Hepatocyte (in vitro differentiated cells): ENCODE measurements around the gene PCYT1B. TPM values are rescaled to one million over a fixed set of nuclear protein-coding genes. Genes with fewer than 3 reads are reported as not detected.
A peak's percentile ranks its signal among the peaks of the same experiment; 100 is the strongest.
"Not testable (repeated sequence)": the region's sequence is repeated elsewhere in the genome, so short reads cannot be mapped to it uniquely, and the experiment has no call there.

Experiments used
- DNase-seq: peaks from one replicate; pipeline ENCODE4 v3.0.0-alpha.2; 2016; ENCODE audit warnings: low spot score
- H2AFZ ChIP-seq: fragments of 200-600 bp; sonication (generic); 2 replicates; pipeline ENCODE4 v1.6.0; 2016; ENCODE audit warnings: antibody characterized with exemption, mild to moderate bottlenecking
- H3K27ac ChIP-seq: fragments of 200-600 bp; sonication (generic); 2 replicates; pipeline ENCODE4 v1.5.1; 2016; ENCODE audit warnings: mild to moderate bottlenecking
- H3K27me3 ChIP-seq: fragments of 200-600 bp; sonication (generic); 2 replicates; pipeline ENCODE4 v1.6.1; 2016
- H3K36me3 ChIP-seq: fragments of 200-600 bp; sonication (generic); replicated peaks from 2 replicates; pipeline ENCODE4 v1.5.1; 2016; ENCODE audit warnings: low read depth; ENCODE audit not compliant: insufficient read depth
- H3K4me1 ChIP-seq: fragments of 200-600 bp; sonication (generic); 2 replicates; pipeline ENCODE4 v1.5.1; 2016; ENCODE audit warnings: mild to moderate bottlenecking, moderate library complexity; ENCODE audit not compliant: insufficient read depth
- H3K4me2 ChIP-seq: fragments of 200-600 bp; sonication (generic); 2 replicates; pipeline ENCODE4 v1.6.0; 2016
- H3K4me3 ChIP-seq: fragments of 200-600 bp; sonication (generic); 2 replicates; pipeline ENCODE4 v1.5.1; 2016; ENCODE audit warnings: mild to moderate bottlenecking
- H3K79me2 ChIP-seq: fragments of 200-600 bp; sonication (generic); 2 replicates; pipeline ENCODE4 v1.6.0; 2017; ENCODE audit warnings: mild to moderate bottlenecking
- H3K9me2 ChIP-seq: fragments of 200-600 bp; sonication (generic); replicated peaks from 2 replicates; pipeline ENCODE4 v1.6.0; 2017; ENCODE audit warnings: mild to moderate bottlenecking; ENCODE audit not compliant: insufficient read depth
- H3K9me3 ChIP-seq: fragments of 200-600 bp; sonication (generic); 2 replicates; pipeline ENCODE4 v1.5.1; 2016; ENCODE audit warnings: low read depth, mild to moderate bottlenecking
- H4K20me1 ChIP-seq: fragments of 200-600 bp; sonication (generic); 2 replicates; pipeline ENCODE4 v1.6.0; 2016; ENCODE audit warnings: mild to moderate bottlenecking; ENCODE audit not compliant: insufficient read depth, poor library complexity, severe bottlenecking
- EZH2 ChIP-seq: fragments of 200-600 bp; sonication (generic); IDR thresholded peaks from 2 replicates; pipeline ENCODE4 v1.6.1; 2016; ENCODE audit warnings: antibody characterized with exemption, mild to moderate bottlenecking, borderline replicate concordance
- EZH2phosphoT487 ChIP-seq: fragments of 200-600 bp; sonication (generic); IDR thresholded peaks from one replicate; pipeline ENCODE4 v1.6.1; 2018; ENCODE audit warnings: antibody characterized with exemption, mild to moderate bottlenecking, low read depth, moderate library complexity; ENCODE audit not compliant: unreplicated experiment, severe bottlenecking
- WGBS: methylation state at CpG from one replicate; pipeline ENCODE4 v1.1.6; 2016; ENCODE audit warnings: low lambda C conversion rate; ENCODE audit errors: missing lambda C conversion rate; 5-methylcytosine and 5-hydroxymethylcytosine counted together
- polyA plus RNA-seq: library from polyadenylated mRNA; unstranded; fragments of >200 nt; fragmentation: Nextera tagmentation; extraction: Ambion mirVana; gene quantifications from 2 replicates; pipeline ENCODE4 v1.2.1, GENCODE V29; 2016
- total RNA-seq: library from RNA; depleted of rRNA; stranded (reverse); fragments of >200 nt; gene quantifications from 2 replicates; pipeline ENCODE4 v1.2.3, GENCODE V29; 2014
- TF ChIP-seq, protein P1 (sequence below): fragments of 200-600 bp; sonication (generic); IDR thresholded peaks from 2 replicates; pipeline ENCODE4 v1.5.1; 2016; ENCODE audit warnings: antibody characterized with exemption, mild to moderate bottlenecking; ENCODE audit not compliant: poor library complexity

Gene PCYT1B
- total and polyA plus RNA-seq, 2 experiments from 2014 or later: 7.8 to 17.1 TPM

DNA sequence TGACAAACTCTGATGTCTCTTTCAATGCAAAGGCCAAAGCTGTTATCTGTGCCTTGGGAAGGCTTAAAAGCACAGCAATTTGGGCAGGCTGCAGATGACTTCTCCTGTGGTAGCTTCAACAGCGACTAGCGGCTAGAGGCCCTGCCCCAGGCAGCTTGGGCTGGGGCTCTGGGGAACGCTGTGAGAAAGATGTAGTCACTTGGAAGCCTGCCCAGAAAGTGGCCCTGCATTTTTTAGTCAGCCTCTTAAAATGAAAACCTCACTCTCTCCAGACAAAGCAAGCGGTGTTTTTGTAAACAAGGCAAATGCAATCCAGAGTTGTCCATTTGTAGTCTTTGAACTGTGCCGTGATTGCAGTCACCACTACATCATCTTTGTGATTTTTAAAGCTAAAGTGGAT lies 27.5 kb downstream of the PCYT1B start:
- no peak overlapping the region for H3K4me3 ChIP-seq
- H4K20me1 ChIP-seq: no peaks in the 10 kb centered on the region
- H3K4me2 ChIP-seq: no peak overlapping the region
- peak overlapping the region; percentile 8 for H3K27ac ChIP-seq
- H3K4me1 ChIP-seq: peaks cover 10% of the 10 kb centered on the region
- no peaks in the 10 kb centered on the region for H3K79me2 ChIP-seq
- no peak overlapping the region for H2AFZ ChIP-seq
- no peaks in the 10 kb centered on the region for H3K36me3 ChIP-seq
- H3K9me3 ChIP-seq: no peaks in the 10 kb centered on the region
- H3K9me2 ChIP-seq: no peaks in the 10 kb centered on the region
- TF ChIP-seq EZH2phosphoT487 (no peak), EZH2 (no peak)
- TF ChIP-seq, protein P1, sequence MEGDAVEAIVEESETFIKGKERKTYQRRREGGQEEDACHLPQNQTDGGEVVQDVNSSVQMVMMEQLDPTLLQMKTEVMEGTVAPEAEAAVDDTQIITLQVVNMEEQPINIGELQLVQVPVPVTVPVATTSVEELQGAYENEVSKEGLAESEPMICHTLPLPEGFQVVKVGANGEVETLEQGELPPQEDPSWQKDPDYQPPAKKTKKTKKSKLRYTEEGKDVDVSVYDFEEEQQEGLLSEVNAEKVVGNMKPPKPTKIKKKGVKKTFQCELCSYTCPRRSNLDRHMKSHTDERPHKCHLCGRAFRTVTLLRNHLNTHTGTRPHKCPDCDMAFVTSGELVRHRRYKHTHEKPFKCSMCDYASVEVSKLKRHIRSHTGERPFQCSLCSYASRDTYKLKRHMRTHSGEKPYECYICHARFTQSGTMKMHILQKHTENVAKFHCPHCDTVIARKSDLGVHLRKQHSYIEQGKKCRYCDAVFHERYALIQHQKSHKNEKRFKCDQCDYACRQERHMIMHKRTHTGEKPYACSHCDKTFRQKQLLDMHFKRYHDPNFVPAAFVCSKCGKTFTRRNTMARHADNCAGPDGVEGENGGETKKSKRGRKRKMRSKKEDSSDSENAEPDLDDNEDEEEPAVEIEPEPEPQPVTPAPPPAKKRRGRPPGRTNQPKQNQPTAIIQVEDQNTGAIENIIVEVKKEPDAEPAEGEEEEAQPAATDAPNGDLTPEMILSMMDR: no peak
- WGBS: 48% methylated on average over 5 of the region's 5 CpGs
- DNase-seq: peak; percentile 65
- H3K27me3 ChIP-seq: no peaks in the 10 kb centered on the region

DNA sequence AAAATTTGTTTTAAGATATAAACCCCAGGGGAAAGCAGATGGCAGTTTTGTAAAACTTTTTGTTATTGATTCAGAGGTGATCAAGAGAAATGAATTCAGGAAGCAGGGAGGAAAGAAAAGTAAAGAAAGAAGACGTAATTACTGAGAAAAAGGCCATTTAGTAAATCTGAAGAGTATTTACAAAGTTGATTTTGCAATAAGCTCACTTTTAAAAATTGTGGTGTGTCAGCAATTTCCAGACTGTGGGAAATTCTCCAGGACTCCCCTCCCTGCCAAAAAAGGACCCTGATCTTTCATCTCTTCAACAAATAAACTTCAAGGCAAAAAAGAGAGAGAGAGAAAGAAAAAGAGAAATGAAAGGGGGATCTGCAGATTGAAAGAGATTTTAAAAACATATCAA lies 36.6 kb downstream of the PCYT1B start:
- H3K79me2 ChIP-seq: no peaks in the 10 kb centered on the region
- H3K9me3 ChIP-seq: no peaks in the 10 kb centered on the region
- H3K27me3 ChIP-seq: no peaks in the 10 kb centered on the region
- no peak overlapping the region for H3K4me2 ChIP-seq
- no peaks in the 10 kb centered on the region for H3K36me3 ChIP-seq
- no peak overlapping the region for H3K4me3 ChIP-seq
- no peak overlapping the region for H3K27ac ChIP-seq
- no peak for DNase-seq
- no peaks in the 10 kb centered on the region for H3K9me2 ChIP-seq
- H4K20me1 ChIP-seq: no peaks in the 10 kb centered on the region
- H2AFZ ChIP-seq: peak overlapping the region; percentile 17
- WGBS: 48% methylated on average over 1 of the region's 1 CpG
- TF ChIP-seq EZH2phosphoT487 (no peak), EZH2 (no peak)
- TF ChIP-seq, protein P1: no peak
- H3K4me1 ChIP-seq: peaks cover 5% of the 10 kb centered on the region

DNA sequence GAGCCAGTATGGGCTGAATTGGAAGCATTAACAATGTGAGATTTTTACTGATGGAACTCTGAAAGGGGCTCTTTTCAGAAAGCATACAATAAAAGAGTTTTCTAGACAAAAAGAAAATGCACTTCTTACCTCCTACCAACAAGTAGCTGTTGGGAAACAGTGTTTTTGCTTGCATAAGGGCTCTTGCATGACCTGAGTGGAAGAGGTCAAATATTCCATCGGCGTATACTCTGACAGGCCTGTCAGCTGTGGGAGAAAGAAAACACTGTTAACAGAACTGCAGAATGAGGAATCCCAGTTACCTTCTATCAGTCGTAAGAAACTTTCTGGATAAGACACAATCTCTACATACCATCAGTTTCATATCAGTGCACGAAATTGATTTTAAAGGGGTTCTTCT lies 39.5 kb downstream of the PCYT1B start:
- peaks cover 5% of the 10 kb centered on the region for H3K4me1 ChIP-seq
- no peaks in the 10 kb centered on the region for H3K79me2 ChIP-seq
- H3K27ac ChIP-seq: no peak overlapping the region
- H3K9me2 ChIP-seq: no peaks in the 10 kb centered on the region
- H3K27me3 ChIP-seq: no peaks in the 10 kb centered on the region
- no peak overlapping the region for H3K4me2 ChIP-seq
- WGBS: 36% methylated on average over 4 of the region's 4 CpGs
- H3K9me3 ChIP-seq: no peaks in the 10 kb centered on the region
- H4K20me1 ChIP-seq: no peaks in the 10 kb centered on the region
- no peak overlapping the region for H2AFZ ChIP-seq
- no peak overlapping the region for H3K4me3 ChIP-seq
- H3K36me3 ChIP-seq: no peaks in the 10 kb centered on the region
- no peak for TF ChIP-seq EZH2
- TF ChIP-seq EZH2phosphoT487: no peak
- DNase-seq: peak; percentile 26

DNA sequence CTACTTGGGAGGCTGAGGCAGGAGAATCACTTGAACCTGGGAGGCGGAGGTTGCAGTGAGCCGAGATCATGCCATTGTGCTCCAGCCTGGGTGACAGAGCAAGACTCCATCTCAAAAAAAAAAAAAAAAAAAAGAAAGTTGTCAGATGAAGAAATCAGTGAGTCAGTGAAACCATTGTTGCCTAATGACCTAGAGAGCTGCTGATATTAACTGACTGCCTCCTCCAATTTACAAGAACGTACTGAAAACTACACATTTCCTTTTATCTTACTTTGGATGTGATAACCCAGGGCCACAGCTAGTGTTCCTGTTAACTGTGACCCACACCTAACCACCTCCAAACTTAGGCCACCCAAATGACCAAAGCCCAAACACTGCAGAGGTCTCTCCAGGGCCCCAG lies 41.2 kb downstream of the PCYT1B start:
- H3K4me2 ChIP-seq, H3K9me2 ChIP-seq, H2AFZ ChIP-seq, H4K20me1 ChIP-seq, DNase-seq, H3K4me1 ChIP-seq, H3K79me2 ChIP-seq, H3K9me3 ChIP-seq, H3K4me3 ChIP-seq, H3K36me3 ChIP-seq, H3K27ac ChIP-seq, H3K27me3 ChIP-seq: not testable (repeated sequence)
- 95% methylated on average over 3 of the region's 3 CpGs for WGBS
